IPS-NIHi11 (cell line): ENCODE data around the gene GIPC1.
"Not testable (repeated sequence)": the region's sequence is repeated elsewhere in the genome, so short reads cannot be mapped to it uniquely, and the experiment has no call there.

Experiments used
- DNase-seq: peaks from one replicate; pipeline ENCODE4 v3.0.0; 2012; ENCODE audit warnings: mixed read lengths, low spot score

GIPC1 gene

GRCh38 chr19:14517840-14518505 is 22.0 kb upstream of the GIPC1 start, which contains the start of gene DNAJB1:
Gene DNAJB1 (minus strand): TSS chr19:14518397. CDS start chr19:14518349, 48 bp downstream.
- peak; percentile 90 for DNase-seq

GRCh38 chr19:14517446-14517839 is 21.5 kb upstream of the GIPC1 start:
- DNase-seq: no peak

- no peak for DNase-seq
These were observed 21.0 kb upstream of the GIPC1 start for GRCh38 chr19:14516746-14517438.

GRCh38 chr19:14516048-14516534 is 20.2 kb upstream of the GIPC1 start:
- no peak for DNase-seq

DNA sequence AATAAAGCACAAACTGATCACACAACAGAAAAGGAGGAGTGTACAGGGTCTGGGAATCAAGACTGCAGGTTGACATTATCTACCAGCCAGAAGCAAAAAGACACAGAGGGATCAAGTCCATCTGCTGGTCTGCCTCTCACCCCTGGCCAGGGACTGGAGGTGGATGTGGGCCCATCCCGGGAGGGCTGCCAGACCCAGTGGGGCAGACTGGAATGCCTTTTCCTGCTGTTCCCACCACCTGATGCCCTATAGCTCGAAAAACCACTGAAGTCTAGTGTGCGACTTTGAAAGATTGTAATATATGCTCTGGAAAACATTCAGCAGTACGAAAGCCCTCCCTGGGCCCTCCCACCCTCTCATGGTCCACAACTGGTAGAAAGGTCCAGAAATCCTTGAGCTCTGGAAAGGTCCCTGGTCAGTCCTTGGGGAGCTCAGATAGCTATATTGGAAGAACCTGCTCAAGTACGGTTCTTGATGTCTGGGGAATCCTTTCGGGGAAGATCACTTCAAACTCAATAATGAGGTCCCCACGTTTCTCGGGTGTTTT is 19.6 kb upstream of the GIPC1 start:
- no peak for DNase-seq

DNA sequence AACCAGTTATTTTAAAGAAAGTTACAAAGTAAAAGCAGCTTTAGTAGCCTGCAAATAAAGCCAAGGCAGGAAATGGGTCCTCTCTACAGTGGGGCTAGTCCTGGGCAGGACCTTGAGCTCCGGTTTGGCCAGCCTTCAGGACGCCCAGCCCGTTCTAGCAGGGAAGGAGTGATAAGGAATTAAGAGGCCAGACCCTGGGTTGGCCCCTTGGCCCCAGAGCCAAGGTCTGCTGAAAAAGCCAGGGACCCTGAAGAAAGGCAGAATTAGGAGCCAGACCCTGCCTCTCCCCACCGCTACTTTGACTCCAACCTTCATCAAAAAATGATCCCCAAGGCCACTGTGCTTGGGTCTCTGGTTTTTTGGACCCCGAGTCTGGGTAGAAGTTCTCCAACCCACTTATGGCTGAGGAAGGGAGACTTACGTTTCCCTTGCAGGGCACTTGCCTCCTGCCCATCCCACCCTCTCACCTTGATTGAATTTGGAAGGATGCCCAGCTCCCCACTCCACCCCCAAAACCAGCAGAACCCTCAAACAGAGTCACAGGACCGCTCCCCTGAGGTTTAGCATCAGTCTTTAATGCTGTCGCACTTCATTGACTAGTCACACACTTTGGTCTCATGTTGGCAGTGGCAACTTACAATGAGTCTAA is 18.4 kb upstream of the GIPC1 start:
- DNase-seq: no peak

GRCh38 chr19:14512406-14512961 is 16.6 kb upstream of the GIPC1 start:
- no peak for DNase-seq

GRCh38 chr19:14511229-14511593 is 15.3 kb upstream of the GIPC1 start:
- DNase-seq: no peak

GRCh38 chr19:14510311-14511228 is 14.6 kb upstream of the GIPC1 start:
- no peak for DNase-seq

GRCh38 chr19:14507704-14508542 is 12.0 kb upstream of the GIPC1 start:
- DNase-seq: no peak

GRCh38 chr19:14505488-14506239 is 9.7 kb upstream of the GIPC1 start:
- DNase-seq: peak; percentile 92

DNA sequence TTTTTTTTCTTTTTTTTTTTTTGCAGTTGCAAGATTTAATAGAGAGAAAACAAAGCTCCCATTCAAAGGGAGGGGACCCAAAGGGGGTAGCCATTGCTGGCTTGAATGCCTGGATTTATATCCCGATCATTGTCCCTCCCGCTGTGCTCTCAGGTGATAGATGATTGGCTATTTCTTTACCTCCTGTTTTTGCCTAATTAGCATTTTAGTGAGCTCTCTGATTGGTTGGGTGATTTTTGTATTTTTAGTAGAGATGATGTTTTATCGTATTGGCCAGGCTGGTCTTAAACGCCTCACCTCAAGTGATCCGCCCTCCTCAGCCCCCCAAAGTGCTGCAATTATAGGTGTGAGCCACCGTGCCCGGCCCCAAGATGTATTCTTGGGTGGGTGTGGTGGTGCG is 8.6 kb upstream of the GIPC1 start:
- DNase-seq: not testable (repeated sequence)

GRCh38 chr19:14503285-14503684 is 7.4 kb upstream of the GIPC1 start:
- DNase-seq: no peak

- no peak for DNase-seq
These were observed 6.6 kb upstream of the GIPC1 start for GRCh38 chr19:14502334-14503092.

DNA sequence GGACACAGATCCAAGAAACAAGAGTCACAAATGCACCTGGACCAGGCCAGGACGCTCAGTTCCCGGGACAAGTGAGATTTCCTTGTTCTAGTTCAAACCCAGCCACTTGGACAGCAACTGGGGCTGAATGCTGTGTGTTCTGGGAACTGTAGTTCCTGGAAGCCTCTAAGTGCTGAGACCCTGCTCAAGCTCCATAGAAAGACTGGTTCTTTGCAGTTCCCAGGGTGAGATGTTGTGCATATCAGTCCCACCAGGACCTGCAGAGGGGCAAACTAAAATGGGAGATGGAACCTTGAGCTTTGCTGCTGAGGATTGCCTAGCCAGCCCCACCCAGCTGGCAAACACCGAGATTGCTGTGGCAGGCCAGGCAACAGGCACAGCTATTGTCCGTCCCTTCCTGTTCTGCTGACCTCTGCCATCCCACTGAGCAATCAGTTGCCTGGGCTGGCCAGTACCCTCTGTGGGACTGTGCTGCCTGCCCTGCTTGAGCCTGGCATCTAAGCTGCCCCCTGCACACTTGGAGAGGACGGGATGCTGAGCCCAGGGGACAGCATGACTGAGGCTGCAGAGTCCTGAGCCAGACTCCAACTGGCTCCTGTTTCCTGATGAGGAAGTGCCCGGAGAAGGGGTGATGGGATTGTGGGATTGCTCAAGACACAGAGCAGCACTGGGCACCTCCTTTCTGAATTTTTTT is 1.4 kb upstream of the GIPC1 start:
- DNase-seq: peak; percentile 29

DNA sequence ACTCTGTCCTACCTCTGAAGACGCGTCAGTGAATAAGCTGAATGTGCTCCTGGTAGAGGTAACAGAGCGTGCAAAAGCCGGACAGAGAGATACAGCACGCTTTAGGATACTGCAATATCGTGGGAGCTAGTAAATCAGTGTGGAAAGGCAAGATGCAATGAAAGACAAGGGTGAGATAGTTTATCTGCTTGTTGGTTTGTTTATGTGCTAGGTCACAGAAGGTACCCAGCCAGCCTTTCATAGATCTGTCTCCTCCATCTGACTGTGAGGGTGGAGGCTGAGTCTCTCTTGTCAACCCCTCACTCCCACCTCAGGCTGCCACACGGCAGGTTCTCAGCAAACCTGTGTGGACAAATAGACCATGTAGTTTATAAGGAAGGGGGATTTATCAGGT is 904 bp upstream of the GIPC1 start:
- DNase-seq: no peak

GRCh38 chr19:14495672-14496028 is 277 bp downstream of the GIPC1 start:
- DNase-seq: no peak

GRCh38 chr19:14494910-14495671 is 836 bp downstream of the GIPC1 start:
- peak; percentile 27 for DNase-seq
